Stimulated activated CD8-positive, alpha-beta memory T cell treated with anti-CD3 and anti-CD28 coated beads, Interleukin-2, amount 100 ng/mL, for 48 hours (primary cell): ENCODE data around the gene TTC39B.
"Not testable (repeated sequence)": the region's sequence is repeated elsewhere in the genome, so short reads cannot be mapped to it uniquely, and the experiment has no call there.

Source experiments
- DNase-seq, 2 donors: peaks; one replicate each; pipeline ENCODE4 v3.0.0-alpha.2; 2020; ENCODE audit warnings: low read depth in 2 of 2

TTC39B gene

DNA sequence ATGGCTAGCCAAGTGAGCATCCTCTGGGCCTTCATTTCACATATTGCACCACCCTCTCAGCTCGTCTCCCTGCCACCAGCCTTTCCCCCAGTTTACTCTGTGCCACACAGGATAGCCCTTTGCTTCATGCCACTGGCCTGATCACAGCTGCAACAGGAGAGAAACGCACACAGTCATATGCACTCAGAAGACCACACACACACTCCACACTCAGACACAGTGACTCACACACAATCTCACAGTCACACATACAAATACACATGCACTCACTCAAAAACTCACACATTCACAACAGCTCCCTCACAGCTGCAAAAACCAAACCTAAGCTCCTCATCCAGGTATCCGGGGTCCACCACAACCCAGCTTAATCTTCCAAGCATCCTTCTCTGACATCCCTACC lies 38.7 kb downstream of the TTC39B start:
- DNase-seq: no peak

DNA sequence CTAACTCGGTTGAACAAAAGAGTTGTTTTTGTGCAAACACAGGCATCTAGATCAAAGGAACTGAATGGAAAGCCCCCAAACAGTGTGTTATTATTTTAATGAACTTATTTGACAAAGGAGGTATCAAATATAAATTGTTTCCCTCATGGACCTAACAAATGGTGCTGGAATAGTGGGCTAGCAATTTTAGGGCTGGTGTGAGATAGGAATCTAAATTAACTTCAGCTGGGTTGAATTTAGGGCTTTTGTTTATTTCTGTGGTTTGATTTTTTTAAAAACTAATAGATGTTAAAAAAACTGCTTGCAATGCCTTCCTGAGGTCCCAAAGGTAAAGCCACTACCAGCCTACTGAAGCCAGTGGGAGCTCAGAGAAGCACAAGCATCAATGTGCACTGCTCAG lies 42.1 kb downstream of the TTC39B start:
- no peak for DNase-seq

DNA sequence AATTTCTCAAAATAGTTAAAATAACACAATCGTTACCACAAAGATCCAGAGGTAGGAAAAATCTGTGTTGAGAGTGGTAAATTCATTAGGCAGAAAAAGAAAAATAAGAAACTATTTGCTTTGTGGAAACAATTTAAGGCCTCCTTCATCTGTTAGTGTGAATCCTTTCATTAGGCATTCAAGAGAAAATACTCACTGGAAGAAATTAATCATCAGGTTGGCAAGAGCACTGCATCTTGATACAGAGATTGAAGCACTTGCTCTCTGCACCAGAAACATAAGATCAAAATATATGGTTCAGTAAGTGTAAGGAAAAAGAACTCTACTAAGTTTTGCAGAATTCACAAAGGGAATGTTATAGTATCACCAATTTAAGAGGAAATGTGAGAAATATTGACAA lies 44.4 kb downstream of the TTC39B start:
- DNase-seq: no peak

DNA sequence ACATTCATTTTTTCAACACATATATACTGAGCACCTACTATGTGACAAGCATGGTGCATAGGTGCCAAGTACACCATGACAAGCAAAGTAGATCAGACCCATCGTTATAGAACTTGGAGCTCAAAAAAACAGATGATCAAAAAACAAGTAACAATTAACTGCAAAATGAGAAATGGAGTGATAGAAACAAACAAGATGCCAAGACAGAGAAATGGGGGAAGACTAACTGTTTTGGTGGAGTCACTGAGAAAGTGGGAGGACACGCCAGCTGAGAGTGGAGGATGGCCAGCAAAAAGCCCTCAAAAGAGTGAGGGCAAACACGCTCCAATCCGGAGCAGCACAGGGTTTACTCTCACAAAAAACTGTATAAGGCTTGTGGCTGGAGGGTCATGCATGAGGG lies 50.6 kb downstream of the TTC39B start:
- DNase-seq: no peak

DNA sequence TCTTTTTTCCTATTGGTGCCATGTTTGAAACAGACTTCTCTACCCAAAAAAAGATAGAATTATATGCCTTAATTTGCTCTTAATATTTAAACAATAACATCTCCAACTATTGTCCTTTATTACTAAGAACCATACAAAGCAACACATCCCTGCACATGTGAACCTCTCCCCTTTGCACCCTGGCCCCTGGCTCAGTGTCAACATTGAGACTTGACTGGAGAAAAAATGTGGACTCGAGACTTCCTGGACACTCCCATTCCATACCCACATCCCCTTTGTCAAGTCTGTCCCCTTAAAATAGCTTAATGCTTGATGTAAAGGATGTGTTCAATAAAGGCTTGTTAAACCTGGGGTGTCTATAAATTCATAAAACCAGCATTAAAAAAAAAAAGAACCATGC lies 53.2 kb downstream of the TTC39B start:
- no peak for DNase-seq

DNA sequence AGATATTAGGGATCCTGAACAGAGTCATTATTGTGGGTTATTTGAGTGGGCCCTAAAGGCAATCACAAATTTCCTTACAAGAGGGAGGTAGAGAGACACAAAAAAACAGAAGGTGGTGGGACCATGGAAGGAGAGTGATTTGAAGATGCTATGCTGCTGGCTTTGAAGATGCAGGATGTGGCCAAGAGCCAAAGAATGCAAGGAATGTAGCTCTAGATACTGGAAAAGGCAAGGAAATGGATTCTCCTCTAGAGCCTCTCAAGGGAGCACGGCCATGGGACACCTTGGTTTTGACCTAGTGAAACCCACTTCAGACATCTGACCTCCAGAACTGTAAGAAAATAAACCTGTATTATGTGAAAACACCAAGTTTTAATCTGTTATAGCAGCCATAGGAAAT lies 53.8 kb downstream of the TTC39B start:
- DNase-seq: no peak

DNA sequence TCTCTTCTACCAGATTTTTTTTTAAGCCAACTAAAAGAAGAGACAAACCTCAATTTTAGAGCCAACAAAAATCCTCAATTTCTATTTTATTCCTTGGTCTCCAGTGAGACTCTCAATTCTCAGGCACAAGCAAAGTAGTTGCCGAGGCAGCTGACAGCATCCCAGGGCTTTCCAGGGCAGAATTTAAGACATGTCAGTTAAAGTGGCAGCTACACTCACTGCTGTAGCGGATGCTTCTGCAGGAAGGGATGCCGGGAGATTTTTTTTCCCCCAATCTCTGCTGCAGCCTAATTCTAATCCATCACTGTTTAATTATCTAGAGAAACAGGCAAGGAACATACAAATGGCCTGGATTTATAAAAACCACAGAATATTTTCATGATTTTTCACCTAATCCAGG lies 57.0 kb downstream of the TTC39B start:
- no peak for DNase-seq

DNA sequence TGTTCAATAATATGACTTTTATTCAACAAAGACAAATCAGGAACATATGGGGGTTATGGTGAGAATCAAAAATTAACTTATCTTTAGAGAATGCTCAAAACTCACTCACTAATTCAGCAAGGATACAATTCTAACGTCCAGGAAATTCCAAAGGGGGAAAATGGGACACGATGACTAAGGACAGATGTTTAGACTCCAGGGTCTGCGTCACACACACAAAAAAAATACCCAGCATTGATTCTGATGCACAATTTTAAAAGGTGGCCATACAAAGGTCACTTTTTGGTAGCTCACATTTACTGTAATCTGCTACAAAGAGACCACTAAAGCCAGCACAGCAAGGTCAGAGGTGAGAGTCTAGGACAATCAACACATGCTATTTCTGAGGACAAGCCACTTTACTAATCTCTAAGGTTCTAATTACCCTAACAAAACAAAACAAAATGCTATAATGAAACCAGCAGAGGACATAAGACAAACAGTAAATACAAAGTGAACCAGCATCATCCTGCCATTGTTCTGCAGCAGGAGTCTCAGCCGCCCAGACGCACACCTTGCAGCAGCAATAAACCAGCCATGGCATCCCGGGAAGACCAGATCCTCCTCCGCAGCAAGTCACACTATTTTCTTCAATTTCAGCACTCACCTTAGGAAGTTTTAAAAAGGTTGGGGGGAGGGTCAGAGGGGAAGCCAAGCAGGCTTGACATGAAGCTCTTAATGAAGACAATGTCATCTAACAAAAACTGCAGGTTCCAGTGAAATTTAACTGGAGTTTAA lies 57.8 kb downstream of the TTC39B start:
- DNase-seq: no peak

DNA sequence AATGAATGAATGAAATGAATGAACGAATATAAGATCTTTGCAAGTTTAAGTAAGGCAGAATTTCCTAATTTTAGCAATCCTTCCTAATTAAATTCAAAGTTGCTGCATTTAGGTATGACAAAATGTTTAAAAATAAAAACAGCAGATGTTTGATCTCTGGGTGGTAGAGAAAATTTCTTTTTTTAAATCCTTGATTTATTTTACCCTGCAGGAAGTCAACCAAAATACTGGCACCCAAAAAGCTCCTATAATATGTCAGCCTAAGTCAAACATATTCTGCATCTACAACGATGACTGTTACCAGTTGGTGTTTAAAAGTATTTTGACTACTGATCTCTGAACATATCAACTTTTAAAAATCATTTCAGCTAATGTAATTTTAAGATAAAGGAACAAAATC lies 58.4 kb downstream of the TTC39B start:
- no peak for DNase-seq

DNA sequence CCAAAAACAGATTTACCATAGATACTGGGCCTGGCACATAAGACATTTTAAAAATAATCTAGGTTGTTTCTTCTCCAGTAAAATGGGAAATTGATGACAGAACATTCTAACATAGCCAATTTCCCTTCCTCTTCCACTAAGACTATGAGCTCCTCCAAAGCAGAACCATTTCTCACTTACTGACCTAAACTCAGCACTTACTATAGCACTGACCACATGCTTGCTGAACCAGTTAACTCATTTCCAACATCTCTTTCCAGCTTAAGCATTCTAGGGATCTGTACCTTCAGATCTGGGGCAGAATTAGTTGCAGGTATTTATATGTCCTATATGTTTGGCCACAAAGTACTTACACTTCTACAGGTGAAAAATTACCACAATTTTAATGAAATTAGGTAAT lies 58.9 kb downstream of the TTC39B start:
- no peak for DNase-seq

DNA sequence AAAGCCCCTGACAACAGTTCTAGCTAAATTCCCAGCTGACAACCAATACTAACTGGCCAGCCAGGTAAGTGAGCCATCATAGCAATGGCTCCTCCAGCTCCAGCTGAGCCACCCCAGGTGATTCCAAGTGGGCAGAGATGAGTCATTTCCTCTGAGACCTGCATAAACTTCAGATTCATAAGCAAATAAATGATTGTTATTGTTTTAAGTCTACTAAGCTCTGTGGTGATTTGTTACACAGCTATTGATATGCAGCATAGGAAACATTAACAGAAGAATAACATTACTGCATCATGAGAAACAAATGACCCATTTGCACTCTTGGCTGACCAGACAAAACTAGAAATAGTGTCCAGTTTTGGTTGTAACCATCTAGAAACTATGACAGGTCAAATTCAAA lies 60.3 kb downstream of the TTC39B start:
- DNase-seq: no peak

DNA sequence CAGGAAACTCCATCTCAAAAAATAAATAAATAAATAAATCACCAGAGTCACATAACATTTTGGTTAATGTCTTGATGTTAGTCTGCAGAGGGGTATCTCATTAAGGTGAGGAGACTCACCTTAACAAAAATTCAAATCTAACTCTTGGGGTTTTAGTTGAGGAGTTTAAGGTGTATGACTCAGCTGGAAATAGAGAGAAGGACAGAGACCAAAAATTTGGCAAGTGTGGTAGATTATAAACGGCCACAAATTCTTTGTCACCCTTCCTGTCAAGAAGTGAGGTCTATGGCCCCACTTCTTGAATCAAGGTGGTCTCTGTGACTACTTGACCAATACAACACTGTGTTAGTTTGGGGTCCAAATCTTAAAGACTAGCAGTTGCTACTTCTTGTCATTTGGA lies 60.8 kb downstream of the TTC39B start:
- no peak for DNase-seq

DNA sequence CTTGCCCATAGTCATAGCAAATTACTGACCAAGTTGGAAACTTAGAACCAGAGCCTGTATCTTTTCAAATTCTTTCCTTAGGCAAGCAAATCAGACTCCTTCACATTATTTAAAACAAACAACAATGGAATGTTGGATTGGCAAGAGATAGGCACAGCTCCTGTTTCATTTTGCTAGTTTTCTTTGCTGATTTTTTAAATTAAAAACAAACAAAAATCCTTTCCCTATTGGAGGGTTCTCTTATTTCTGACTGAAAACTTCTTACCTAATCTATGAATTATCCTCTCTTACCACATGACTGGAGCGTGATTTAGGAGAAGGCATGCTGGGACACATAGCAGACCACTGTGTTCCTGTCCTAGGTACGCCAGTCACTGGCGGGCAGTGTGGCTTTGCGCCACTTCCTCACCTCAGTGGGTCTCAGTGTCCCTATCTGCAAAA lies 63.0 kb downstream of the TTC39B start:
- no peak for DNase-seq

DNA sequence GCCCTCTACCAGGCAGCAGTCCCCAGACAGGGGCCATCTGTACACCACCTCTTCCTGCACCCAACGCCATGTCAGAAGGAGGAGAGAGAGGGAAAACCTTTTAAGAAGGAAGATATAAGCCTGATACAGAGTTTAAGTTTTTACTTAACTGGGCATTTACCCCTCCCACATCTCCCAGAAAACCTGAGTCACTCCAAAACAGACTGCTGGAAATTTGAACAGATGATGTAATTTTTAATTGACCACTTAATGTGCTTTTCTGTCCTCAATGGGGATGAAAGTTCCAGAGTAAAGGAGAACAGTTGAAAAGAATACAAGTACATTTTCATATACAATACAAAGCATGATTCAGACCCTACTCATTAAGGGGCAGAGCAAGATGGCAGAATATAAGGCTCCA lies 63.9 kb downstream of the TTC39B start:
- DNase-seq: no peak

DNA sequence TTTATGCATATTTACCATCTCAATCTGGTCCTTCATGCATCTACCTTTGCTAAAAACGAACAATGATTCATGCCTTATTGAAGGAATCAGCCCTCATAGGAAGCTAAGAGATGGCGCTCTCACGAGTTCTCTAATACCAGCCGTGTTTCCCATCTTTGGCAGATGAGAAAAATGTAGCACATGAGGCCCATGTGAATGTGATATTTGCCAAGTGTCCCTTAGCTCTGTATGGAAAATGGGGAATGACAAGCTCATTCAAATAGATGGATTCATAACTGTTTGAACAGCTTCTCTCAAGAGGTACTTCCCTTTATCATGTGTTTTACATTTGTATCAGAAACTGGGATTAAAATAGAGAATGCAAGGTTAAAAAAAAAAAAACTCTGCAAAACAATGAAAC lies 66.1 kb downstream of the TTC39B start:
- DNase-seq: no peak

DNA sequence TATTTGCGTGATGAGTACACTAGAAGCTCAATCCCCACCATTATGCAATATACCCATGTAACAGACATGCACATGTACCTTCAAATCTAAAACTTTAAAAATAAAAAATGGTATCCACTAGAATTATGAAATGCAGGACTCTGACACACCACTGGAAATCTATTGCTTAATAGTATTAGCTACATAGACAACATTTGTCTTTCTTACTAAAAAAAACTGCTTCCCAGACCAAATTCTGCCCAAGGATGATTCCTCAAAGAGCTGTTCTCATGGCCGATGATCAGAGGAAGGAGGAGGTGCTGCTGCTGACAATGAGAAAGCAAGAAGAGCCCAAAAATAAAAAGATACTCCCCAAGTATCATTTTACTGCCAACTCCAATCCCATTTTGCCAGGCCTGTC lies 67.2 kb downstream of the TTC39B start:
- no peak for DNase-seq

DNA sequence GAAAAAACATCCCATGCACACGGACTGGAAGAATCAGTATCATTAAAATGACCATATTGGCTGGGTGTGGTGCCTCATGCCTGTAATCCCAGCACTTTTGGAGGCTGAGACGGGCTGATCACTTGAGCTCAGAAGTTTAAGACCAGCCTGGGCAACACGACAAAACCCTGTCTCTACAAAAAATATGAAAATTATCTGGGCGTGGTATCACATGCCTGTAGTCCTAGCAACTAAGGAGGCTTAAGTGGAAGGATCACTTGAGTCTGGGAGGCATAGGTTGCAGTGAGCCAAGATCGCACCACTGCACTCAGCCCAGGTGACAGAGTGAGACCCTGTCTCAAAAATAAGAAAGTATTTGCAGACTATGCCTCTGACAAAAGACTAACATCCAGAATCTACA lies 68.4 kb downstream of the TTC39B start:
- no peak for DNase-seq

DNA sequence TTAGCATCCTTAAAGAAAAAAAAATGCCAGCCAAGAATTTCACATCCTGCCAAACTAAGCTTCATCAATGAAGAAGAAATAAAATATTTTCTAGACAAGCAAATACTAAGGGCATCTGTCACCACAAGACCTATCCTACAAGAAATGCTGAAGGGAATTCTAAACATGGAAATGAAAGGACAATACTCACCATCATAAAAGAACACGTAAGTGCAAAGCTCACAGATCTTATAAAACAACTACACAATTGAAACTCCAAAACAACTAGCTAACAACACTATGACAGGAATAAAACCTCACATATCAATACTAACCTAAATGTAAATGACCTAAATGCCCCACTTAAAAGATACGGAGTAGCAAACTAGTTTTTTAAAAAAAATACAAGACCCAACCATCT lies 71.4 kb downstream of the TTC39B start:
- DNase-seq: no peak

DNA sequence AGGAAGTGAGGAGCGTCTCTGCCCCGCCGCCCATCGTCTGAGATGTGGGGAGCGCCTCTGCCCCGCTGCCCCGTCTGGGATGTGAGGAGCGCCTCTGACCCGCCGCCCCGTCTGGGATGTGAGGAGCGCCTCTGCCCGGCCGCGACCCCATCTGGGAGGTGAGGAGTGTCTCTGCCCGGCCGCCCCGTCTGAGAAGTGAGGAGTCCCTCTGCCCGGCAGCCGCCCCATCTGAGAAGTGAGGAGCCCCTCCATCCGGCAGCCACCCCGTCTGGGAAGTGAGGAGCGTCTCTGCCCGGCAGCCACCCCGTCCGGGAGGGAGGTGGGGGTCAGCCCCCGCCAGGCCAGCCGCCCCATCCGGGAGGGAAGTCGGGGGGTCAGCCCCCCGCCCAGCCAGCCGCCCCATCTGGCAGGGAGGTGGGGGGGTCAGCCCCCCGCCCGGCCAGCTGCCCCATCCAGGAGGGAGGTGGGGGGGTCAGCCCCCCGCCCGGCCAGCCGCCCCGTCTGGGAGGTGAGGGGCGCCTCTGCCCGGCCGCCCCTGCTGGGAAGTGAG lies 73.0 kb downstream of the TTC39B start:
- DNase-seq: not testable (repeated sequence)

DNA sequence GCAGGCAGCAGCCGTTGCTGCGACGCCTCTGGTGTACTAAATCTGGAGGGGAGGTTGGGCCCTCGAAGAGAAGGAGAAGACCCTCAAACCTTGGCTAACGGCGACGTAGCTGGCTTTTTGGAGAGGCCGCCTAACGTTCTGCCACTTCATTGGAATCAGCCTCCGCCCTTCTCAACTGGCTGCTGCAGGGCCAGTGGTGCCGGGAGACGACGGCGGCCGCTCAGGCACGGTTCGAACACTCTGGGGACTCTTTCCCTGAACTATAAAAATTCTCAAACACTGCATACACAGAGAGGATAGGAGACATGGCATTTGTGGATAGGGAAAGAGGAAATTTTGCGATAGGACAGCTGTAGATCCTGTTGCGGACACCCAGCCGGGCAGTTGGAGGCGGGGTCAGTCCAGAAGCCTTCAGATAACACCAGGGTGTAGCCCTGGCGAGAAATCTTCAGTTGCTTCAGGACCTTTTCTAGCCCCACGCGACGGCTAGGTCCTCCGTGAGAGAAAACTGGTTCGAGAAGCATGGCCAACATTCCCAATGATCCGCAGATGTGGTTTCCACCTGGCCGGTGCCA lies 74.2 kb downstream of the TTC39B start:
- not testable (repeated sequence) for DNase-seq

DNA sequence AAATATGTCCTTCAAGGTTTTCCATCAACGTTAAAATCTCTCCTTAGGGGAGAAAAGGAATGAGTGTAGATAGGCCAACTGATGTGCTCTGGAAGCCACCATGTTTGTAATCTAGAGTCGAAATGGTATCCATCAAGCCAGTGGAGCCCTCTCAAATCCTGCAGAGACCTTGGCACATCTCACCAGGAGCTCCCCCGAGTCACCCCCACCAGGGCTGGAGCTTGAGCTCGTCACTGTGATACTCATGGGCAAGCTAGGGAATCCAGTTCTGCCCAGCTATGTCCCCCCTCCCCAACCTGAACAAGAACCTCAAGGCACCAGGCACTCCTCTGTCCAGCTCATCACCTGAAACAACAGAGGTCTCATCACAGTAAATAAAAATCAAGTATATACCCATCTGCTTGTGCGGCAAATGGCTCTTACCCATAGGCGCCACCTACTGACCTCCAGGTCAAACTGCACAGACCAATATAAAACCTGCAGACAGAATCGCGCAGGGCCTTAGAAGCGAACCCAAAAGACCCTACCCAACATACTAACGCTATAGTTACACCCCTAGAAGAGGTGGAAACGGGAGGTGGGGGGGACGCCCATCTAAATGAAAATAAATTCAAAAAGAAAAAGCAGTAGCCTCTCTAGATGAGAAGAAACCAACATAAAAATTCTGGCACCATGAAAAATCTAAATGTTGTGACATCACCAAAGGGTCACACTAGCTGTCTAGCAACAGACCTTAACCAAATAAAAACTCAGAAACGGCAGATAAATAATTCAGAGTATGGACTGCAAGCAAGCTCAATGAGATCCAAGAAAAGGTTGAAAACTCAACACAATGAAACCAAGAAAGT lies 75.0 kb downstream of the TTC39B start:
- DNase-seq: no peak

DNA sequence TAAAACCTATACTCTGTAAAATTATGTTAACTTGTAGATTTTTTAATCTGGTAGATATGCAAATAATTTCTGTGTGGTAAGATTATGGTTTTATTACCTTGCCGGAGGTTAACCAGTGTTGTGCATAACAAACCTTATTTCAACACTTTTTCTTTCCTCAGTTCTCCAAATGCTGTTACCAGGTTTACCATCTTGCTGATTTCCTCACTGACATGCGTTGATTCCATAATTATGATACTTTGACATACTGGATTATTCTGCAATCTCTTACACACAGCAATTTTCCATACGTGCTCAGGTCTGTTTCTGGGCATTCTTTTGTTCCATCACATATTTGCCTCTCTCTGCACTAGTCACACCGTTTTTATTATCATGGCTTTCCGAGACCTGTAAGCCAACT lies 77.6 kb downstream of the TTC39B start:
- DNase-seq: no peak

DNA sequence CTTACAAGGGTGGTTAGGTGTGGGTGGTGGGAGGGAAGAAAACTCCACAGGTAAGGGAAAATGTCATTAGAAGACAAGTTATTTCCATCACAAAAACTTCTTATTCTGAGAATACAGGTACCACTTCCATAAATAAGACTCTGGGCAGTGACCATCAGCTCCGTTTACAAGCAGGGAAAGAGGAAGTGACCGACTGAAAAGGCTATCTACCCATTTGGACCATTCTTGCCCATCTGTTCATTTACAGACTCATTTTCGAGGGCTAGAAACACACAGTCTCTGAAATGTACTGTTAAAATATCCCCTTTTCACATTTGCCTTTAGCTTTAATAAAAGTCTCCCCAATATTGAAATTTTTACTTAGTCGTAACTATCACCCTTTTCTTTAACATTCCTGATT lies 79.5 kb downstream of the TTC39B start:
- no peak for DNase-seq
